Loucy (cell line): ENCODE results near the gene RBPJL.

Experiments used
- H2AFZ ChIP-seq: fragments of 200-600 bp; sonication (generic); 2 replicates; pipeline ENCODE4 v1.6.0; 2016; ENCODE audit warnings: antibody characterized with exemption, mild to moderate bottlenecking, low read length, moderate library complexity
- H3F3A ChIP-seq: fragments of 200-600 bp; 2 replicates; pipeline ENCODE4 v1.6.0; 2016; ENCODE audit warnings: antibody characterized with exemption, low read depth, mild to moderate bottlenecking
- H3K27me3 ChIP-seq: fragments of 200-600 bp; sonication (generic); 2 replicates; pipeline ENCODE4 v1.6.1; 2014; ENCODE audit warnings: low read length, mild to moderate bottlenecking; ENCODE audit not compliant: insufficient read depth, poor library complexity, severe bottlenecking
- H3K36me3 ChIP-seq: fragments of 200-600 bp; sonication (generic); 2 replicates; pipeline ENCODE4 v1.6.1; 2016; ENCODE audit warnings: low read length; ENCODE audit not compliant: insufficient read depth
- H3K4me1 ChIP-seq: fragments of 200-600 bp; sonication (generic); 2 replicates; pipeline ENCODE4 v1.5.1; 2014; ENCODE audit warnings: low read length, mild to moderate bottlenecking; ENCODE audit not compliant: insufficient read depth, poor library complexity, severe bottlenecking
- H3K4me2 ChIP-seq: fragments of 200-600 bp; sonication (generic); 2 replicates; pipeline ENCODE4 v1.6.0; 2014; ENCODE audit warnings: antibody characterized with exemption, low read length, low read depth, mild to moderate bottlenecking; ENCODE audit not compliant: poor library complexity, severe bottlenecking
- H3K4me3 ChIP-seq: fragments of 200-600 bp; sonication (generic); 2 replicates; pipeline ENCODE4 v1.5.1; 2014; ENCODE audit warnings: low read length, mild to moderate bottlenecking, mixed read lengths; ENCODE audit not compliant: poor library complexity, severe bottlenecking
- H3K79me2 ChIP-seq: fragments of 200-600 bp; sonication (generic); 2 replicates; pipeline ENCODE4 v1.6.1; 2014; ENCODE audit warnings: low read length; ENCODE audit not compliant: insufficient read depth
- H3K9ac ChIP-seq: fragments of 200-600 bp; sonication (generic); 2 replicates; pipeline ENCODE4 v1.6.0; 2014; ENCODE audit warnings: mild to moderate bottlenecking, low read depth, low read length, moderate library complexity; ENCODE audit not compliant: poor library complexity, severe bottlenecking
- H3K9me2 ChIP-seq: fragments of 200-600 bp; sonication (generic); replicated peaks from 2 replicates; pipeline ENCODE4 v1.6.1; 2016; ENCODE audit warnings: low read depth, low read length, mixed read lengths
- H3K9me3 ChIP-seq: fragments of 200-600 bp; sonication (generic); 2 replicates; pipeline ENCODE4 v1.6.1; 2014; ENCODE audit warnings: mild to moderate bottlenecking, antibody characterized with exemption, low read length, low read depth; ENCODE audit not compliant: insufficient read depth
- H4K20me1 ChIP-seq: fragments of 200-600 bp; sonication (generic); 2 replicates; pipeline ENCODE4 v1.6.0; 2014; ENCODE audit warnings: antibody characterized with exemption, low read length, mild to moderate bottlenecking; ENCODE audit not compliant: insufficient read depth, poor library complexity, severe bottlenecking
- CTCF ChIP-seq: fragments of 200-600 bp; sonication (generic); conservative IDR thresholded peaks from 2 replicates; pipeline ENCODE4 v1.5.1; 2014; ENCODE audit warnings: mild to moderate bottlenecking, antibody characterized with exemption, low read length
- EZH2phosphoT487 ChIP-seq: fragments of 200-600 bp; IDR thresholded peaks from 2 replicates; pipeline ENCODE4 v1.6.1; 2018; ENCODE audit warnings: antibody characterized with exemption, mild to moderate bottlenecking, moderate library complexity, borderline replicate concordance

Gene RBPJL

GRCh38 chr20:45291526-45291925 lies 15.1 kb upstream of the RBPJL start:
- Histone ChIP-seq H3K4me3 (no peak overlapping the region), H3K9me3 (no peaks in the 10 kb centered on the region), H3K4me1 (no peaks in the 10 kb centered on the region), H2AFZ (no peak overlapping the region), H3K9ac (no peak overlapping the region), H3K4me2 (no peak overlapping the region), H3K36me3 (no peaks in the 10 kb centered on the region), H4K20me1 (no peaks in the 10 kb centered on the region), H3F3A (no peaks in the 10 kb centered on the region), H3K27me3 (no peaks in the 10 kb centered on the region), H3K9me2 (no peaks in the 10 kb centered on the region), H3K79me2 (no peaks in the 10 kb centered on the region)
- TF ChIP-seq EZH2phosphoT487 (no peak), CTCF (no peak)

DNA sequence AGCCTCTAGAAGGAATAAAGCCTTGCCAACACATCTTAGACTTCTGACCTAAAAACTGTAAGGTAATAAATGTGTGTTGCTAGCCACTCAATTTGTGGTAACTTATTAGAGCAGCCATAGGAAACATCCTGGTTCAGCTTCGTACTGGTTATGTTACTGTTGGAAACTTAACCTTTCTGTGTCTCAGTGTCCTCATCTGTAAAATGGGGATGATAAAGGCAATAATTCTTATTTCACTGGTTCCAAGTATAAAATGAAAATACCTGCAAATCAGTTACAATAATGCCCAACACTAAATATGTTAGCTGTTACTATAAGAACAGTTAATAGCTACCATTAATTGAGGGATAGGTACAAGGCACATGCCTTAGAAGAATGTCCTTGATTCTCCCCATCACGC lies 14.3 kb upstream of the RBPJL start:
- H3K9ac ChIP-seq: no peak overlapping the region
- H3K79me2 ChIP-seq: no peaks in the 10 kb centered on the region
- H3K36me3 ChIP-seq: no peaks in the 10 kb centered on the region
- no peaks in the 10 kb centered on the region for H3K9me2 ChIP-seq
- H3K4me3 ChIP-seq: no peak overlapping the region
- H3K27me3 ChIP-seq: no peaks in the 10 kb centered on the region
- no peaks in the 10 kb centered on the region for H3K9me3 ChIP-seq
- no peak overlapping the region for H3K4me2 ChIP-seq
- H3F3A ChIP-seq: no peaks in the 10 kb centered on the region
- no peak overlapping the region for H2AFZ ChIP-seq
- TF ChIP-seq CTCF: no peak
- TF ChIP-seq EZH2phosphoT487: no peak
- H3K4me1 ChIP-seq: no peaks in the 10 kb centered on the region
- H4K20me1 ChIP-seq: no peaks in the 10 kb centered on the region

DNA sequence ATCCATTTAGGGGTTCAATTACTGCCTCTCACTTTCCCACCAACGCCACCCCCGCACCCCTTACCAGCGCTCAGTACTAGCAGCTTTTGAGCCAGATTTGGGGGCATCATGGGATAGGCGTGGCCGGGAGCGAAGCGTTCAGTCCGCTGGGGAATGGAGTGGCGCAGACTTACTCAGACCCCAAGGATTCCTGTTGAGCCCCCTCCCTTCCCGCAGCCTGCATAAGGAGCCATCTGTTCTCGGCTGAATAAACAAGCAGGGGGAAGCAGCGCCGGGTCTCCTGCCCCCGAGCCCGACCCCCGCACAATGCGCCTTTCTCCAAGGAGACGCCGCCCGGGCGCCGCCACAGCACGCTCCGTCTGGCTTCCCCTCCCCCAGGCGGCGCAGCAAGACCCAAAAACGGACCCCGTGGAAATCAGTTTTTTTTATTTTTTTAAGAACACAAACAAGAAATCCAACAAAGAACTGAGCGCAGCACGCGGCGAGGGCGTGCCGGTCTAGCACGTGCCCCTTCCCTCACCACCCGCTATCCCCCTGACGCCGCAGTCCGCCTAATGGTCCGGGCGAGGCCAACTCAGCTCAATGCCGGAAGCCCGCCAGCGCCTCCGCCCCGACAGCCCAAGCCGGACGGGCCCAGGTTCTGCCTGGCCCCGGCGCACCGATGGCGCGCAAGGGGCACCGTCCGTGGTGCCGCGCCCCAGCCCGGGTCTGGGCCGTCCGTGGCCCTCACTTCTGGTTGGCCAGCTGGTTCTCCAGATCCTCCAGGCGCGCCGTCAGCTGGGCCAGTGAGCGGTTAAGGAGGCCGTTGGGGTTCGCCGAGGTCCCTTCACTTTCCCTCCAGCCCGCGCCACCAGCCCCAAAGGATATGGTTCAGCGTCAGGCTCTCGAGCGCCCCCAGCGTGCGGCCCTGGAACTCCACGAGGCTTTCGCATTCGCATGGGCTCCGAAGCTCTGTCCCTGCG lies 13.3 kb upstream of the RBPJL start:
- no peaks in the 10 kb centered on the region for H3K4me1 ChIP-seq
- no peaks in the 10 kb centered on the region for H3F3A ChIP-seq
- H3K27me3 ChIP-seq: no peaks in the 10 kb centered on the region
- H3K9me3 ChIP-seq: no peaks in the 10 kb centered on the region
- no peak for TF ChIP-seq CTCF
- TF ChIP-seq EZH2phosphoT487: no peak
- no peaks in the 10 kb centered on the region for H3K9me2 ChIP-seq
- no peaks in the 10 kb centered on the region for H4K20me1 ChIP-seq
- H3K79me2 ChIP-seq: no peaks in the 10 kb centered on the region
- no peak overlapping the region for H2AFZ ChIP-seq
- no peak overlapping the region for H3K9ac ChIP-seq
- H3K4me3 ChIP-seq: no peak overlapping the region
- no peaks in the 10 kb centered on the region for H3K36me3 ChIP-seq
- no peak overlapping the region for H3K4me2 ChIP-seq
